ENCODE measurements around the gene SH3TC1. TPM values are rescaled to one million over a fixed set of nuclear protein-coding genes. Genes with fewer than 3 reads are reported as not detected.

Gene SH3TC1
- total RNA-seq, 1 donor from 2014 or later = 50.6 TPM

DNA sequence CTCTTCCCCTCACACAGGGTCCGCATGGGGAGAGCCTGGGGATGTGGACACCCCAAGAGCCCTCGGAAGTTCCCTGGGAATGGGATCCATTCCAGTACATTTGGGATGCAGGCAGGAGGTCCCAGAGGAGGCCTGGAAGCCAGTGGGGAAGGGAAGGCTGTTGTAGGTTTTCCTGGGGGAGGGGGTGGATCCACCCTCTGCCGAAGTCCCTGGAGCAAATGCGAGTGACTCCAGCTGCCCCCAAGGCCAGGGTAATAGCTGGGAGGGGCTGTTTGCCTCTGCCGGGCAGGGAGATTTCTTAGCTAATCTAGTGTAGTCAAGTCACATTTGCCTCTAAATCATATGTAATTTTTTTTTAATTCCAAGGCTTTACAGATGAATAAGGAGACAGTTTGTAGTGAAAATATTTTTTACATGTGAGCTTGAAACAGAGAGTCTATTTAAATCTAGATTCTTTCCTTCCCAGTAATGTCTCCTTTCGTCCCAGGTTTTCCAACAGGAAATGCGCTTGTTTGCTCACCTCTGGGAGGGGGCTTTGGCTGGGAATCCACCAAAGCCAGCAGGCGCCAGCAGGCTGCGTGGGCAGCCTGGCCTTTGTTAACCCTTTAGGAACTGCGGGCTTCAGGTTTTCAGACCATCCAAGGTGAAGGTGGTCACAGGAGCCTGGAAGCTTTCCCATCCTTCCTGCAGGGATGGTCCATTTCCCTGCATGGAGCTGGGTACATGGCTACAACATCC is 26.8 kb downstream of the SH3TC1 start:
- no peaks in the 10 kb centered on the region for H3K9me3 ChIP-seq
- peaks cover 33% of the 10 kb centered on the region for H3K4me1 ChIP-seq
- no peak overlapping the region for H3K4me3 ChIP-seq
- TF ChIP-seq, protein P1, sequence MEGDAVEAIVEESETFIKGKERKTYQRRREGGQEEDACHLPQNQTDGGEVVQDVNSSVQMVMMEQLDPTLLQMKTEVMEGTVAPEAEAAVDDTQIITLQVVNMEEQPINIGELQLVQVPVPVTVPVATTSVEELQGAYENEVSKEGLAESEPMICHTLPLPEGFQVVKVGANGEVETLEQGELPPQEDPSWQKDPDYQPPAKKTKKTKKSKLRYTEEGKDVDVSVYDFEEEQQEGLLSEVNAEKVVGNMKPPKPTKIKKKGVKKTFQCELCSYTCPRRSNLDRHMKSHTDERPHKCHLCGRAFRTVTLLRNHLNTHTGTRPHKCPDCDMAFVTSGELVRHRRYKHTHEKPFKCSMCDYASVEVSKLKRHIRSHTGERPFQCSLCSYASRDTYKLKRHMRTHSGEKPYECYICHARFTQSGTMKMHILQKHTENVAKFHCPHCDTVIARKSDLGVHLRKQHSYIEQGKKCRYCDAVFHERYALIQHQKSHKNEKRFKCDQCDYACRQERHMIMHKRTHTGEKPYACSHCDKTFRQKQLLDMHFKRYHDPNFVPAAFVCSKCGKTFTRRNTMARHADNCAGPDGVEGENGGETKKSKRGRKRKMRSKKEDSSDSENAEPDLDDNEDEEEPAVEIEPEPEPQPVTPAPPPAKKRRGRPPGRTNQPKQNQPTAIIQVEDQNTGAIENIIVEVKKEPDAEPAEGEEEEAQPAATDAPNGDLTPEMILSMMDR (IDR thresholded peaks at IDR 0.05) = no peak
- TF ChIP-seq POLR2A (IDR thresholded peaks at IDR 0.05) (no peak), POLR2AphosphoS5 (IDR thresholded peaks at IDR 0.05; ENCODE audit: insufficient read depth in 1 of 2, low read depth in 1 of 2) (no peak)
- H3K27ac ChIP-seq = no peak overlapping the region
- H3K27me3 ChIP-seq = no peaks in the 10 kb centered on the region
- no peak for DNase-seq (ENCODE audit: extremely low spot score in 2 of 2)
- intact Hi-C loops (cut with DNase I) = no loop called here
- peaks cover 0 to 8% of the 10 kb centered on the region in 2 donors for H3K36me3 ChIP-seq

- H3K27me3 ChIP-seq = no peaks in the 10 kb centered on the region
- H3K4me1 ChIP-seq = peaks cover 26% of the 10 kb centered on the region
- H3K4me3 ChIP-seq = no peak overlapping the region
- H3K9me3 ChIP-seq = no peaks in the 10 kb centered on the region
- peaks cover 0 to 10% of the 10 kb centered on the region in 2 donors for H3K36me3 ChIP-seq
- no peak for DNase-seq (ENCODE audit: extremely low spot score in 2 of 2)
- H3K27ac ChIP-seq = no peak overlapping the region
- TF ChIP-seq, protein P1 (IDR thresholded peaks at IDR 0.05) = no peak
- TF ChIP-seq POLR2A (IDR thresholded peaks at IDR 0.05) (no peak), POLR2AphosphoS5 (IDR thresholded peaks at IDR 0.05; ENCODE audit: insufficient read depth in 1 of 2, low read depth in 1 of 2) (no peak)
- intact Hi-C loops (cut with DNase I) = no loop called here
Observed at GRCh38 chr4:8227201-8227770, 28.2 kb downstream of the SH3TC1 start.

DNA sequence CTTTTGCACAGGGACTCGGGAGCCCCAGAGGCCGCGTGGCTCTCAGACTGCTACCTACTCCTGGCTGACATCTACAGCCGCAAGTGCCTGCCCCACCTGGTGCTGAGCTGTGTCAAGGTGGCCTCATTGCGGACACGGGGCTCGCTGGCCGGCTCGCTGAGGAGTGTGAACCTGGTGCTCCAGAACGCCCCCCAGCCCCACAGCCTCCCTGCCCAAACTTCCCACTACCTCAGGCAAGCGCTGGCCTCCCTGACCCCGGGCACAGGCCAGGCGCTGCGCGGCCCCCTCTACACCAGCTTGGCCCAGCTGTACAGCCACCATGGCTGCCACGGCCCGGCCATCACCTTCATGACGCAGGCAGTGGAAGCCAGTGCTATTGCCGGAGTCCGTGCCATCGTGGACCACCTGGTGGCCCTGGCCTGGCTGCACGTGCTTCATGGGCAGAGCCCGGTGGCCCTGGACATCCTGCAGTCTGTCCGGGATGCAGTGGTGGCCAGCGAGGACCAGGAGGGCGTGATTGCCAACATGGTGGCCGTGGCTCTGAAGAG is 28.8 kb downstream of the SH3TC1 start:
- no peak for TF ChIP-seq POLR2AphosphoS5 (IDR thresholded peaks at IDR 0.05; ENCODE audit: insufficient read depth in 1 of 2, low read depth in 1 of 2)
- TF ChIP-seq POLR2A (IDR thresholded peaks at IDR 0.05) = no peak
- TF ChIP-seq, protein P1 (IDR thresholded peaks at IDR 0.05) = no peak
- Histone ChIP-seq H3K27me3 (no peaks in the 10 kb centered on the region), H3K9me3 (no peaks in the 10 kb centered on the region), H3K4me3 (no peak overlapping the region), H3K4me1 (peaks cover 25% of the 10 kb centered on the region), H3K36me3 (peaks cover 0 to 12% of the 10 kb centered on the region in 2 donors), H3K27ac (peak overlapping the region; percentile 31)
- intact Hi-C loops (cut with DNase I) = no loop called here
- no peak for DNase-seq (ENCODE audit: extremely low spot score in 2 of 2)

GRCh38 chr4:8228319-8229250 is 29.5 kb downstream of the SH3TC1 start:
- Histone ChIP-seq H3K9me3 (no peaks in the 10 kb centered on the region), H3K4me3 (no peak overlapping the region), H3K27me3 (no peaks in the 10 kb centered on the region), H3K36me3 (peaks cover 0 to 10% of the 10 kb centered on the region in 2 donors), H3K27ac (peak overlapping the region; percentile 31), H3K4me1 (peaks cover 25% of the 10 kb centered on the region)
- intact Hi-C loops (cut with DNase I) = no loop called here
- TF ChIP-seq POLR2A (IDR thresholded peaks at IDR 0.05) = no peak
- TF ChIP-seq POLR2AphosphoS5 (IDR thresholded peaks at IDR 0.05; ENCODE audit: insufficient read depth in 1 of 2, low read depth in 1 of 2) = peak; percentile 63 to 73
- no peak for DNase-seq (ENCODE audit: extremely low spot score in 2 of 2)

GRCh38 chr4:8229331-8229975 is 30.4 kb downstream of the SH3TC1 start:
- TF ChIP-seq POLR2AphosphoS5 (IDR thresholded peaks at IDR 0.05; ENCODE audit: insufficient read depth in 1 of 2, low read depth in 1 of 2) (no peak), POLR2A (IDR thresholded peaks at IDR 0.05) (no peak)
- TF ChIP-seq, protein P1 (IDR thresholded peaks at IDR 0.05) = no peak
- DNase-seq (ENCODE audit: extremely low spot score in 2 of 2) = no peak
- intact Hi-C loops (cut with DNase I) = no loop called here
- H3K27me3 ChIP-seq = no peaks in the 10 kb centered on the region
- no peak overlapping the region for H3K27ac ChIP-seq
- no peak overlapping the region for H3K4me3 ChIP-seq
- no peaks in the 10 kb centered on the region for H3K9me3 ChIP-seq
- peaks cover 25% of the 10 kb centered on the region for H3K4me1 ChIP-seq
- peaks cover 0 to 5% of the 10 kb centered on the region in 2 donors for H3K36me3 ChIP-seq

Measured in vagina (tissue), 2 donors.